NCI-H1930 (cell line): ENCODE results near the gene FANCE.
"Not testable (repeated sequence)": the region's sequence is repeated elsewhere in the genome, so short reads cannot be mapped to it uniquely, and the experiment has no call there.

Source experiments
- DNase-seq, 2 experiments: peaks; one replicate each; lab custom pipeline; 2025; lab: John Stamatoyannopoulos, UW

Gene FANCE

GRCh38 chr6:35432291-35432690 is 19.8 kb upstream of the FANCE start:
- no peak for DNase-seq

- not testable (repeated sequence) for DNase-seq
Measured at GRCh38 chr6:35432702-35433101, 19.4 kb upstream of the FANCE start.

GRCh38 chr6:35435074-35435837 is 16.9 kb upstream of the FANCE start:
- no peak for DNase-seq

- no peak for DNase-seq
Measured at GRCh38 chr6:35436071-35436857, 15.9 kb upstream of the FANCE start.

GRCh38 chr6:35438378-35439065 is 13.6 kb upstream of the FANCE start:
- DNase-seq, result not testable (repeated sequence)

GRCh38 chr6:35439308-35439707 is 12.8 kb upstream of the FANCE start:
- no peak for DNase-seq

- DNase-seq, result no peak
Measured at GRCh38 chr6:35441205-35441604, 10.9 kb upstream of the FANCE start.

GRCh38 chr6:35441642-35442041 is 10.5 kb upstream of the FANCE start:
- DNase-seq, result no peak

- no peak for DNase-seq
Measured at GRCh38 chr6:35442693-35443092, 9.4 kb upstream of the FANCE start.

- no peak for DNase-seq
Measured at GRCh38 chr6:35443341-35444030, 8.7 kb upstream of the FANCE start.

GRCh38 chr6:35445691-35446090 is 6.4 kb upstream of the FANCE start:
- no peak for DNase-seq

- DNase-seq, result no peak
Measured at GRCh38 chr6:35448191-35448590, 3.9 kb upstream of the FANCE start.

GRCh38 chr6:35449287-35449881 is 2.8 kb upstream of the FANCE start:
- DNase-seq, result peak; percentile 65 to 68

- DNase-seq, result no peak
Measured at GRCh38 chr6:35451354-35452182, 570 bp upstream of the FANCE start.

- DNase-seq, result no peak
Measured at GRCh38 chr6:35453236-35453635, 1.1 kb downstream of the FANCE start.

- no peak for DNase-seq
Measured at GRCh38 chr6:35454391-35455110, 2.4 kb downstream of the FANCE start.

- no peak for DNase-seq
Measured at GRCh38 chr6:35457907-35458306, 5.8 kb downstream of the FANCE start.

- no peak for DNase-seq
Measured at GRCh38 chr6:35461270-35461669, 9.1 kb downstream of the FANCE start.

GRCh38 chr6:35463292-35463691 is 11.2 kb downstream of the FANCE start:
- DNase-seq, result no peak

- no peak for DNase-seq
Measured at GRCh38 chr6:35465646-35466045, 13.5 kb downstream of the FANCE start.
